Measurements from ENCODE around the gene MCL1. TPM values are rescaled to one million over a fixed set of nuclear protein-coding genes. Genes with fewer than 3 reads are reported as not detected.

Gene MCL1
- total RNA-seq, 1 donor from 2014 or later = 193 TPM

DNA sequence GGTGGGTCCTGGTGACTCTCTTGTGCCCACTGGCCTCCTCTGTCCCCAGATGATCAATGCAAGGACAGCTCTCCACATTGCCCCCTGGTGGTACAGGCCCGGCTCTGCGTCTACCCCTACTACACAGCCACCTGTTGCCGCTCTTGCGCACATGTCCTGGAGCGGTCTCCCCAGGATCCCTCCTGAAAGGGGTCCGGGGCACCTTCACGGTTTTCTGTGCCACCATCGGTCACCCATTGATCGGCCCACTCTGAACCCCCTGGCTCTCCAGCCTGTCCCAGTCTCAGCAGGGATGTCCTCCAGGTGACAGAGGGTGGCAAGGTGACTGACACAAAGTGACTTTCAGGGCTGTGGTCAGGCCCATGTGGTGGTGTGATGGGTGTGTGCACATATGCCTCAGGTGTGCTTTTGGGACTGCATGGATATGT lies 19.4 kb downstream of the MCL1 start:
- Mint-ChIP-seq H3K9me3 (ENCODE audit: unreplicated experiment) (no peaks in the 10 kb centered on the region), H3K4me1 (ENCODE audit: unreplicated experiment) (peaks cover 41% of the 10 kb centered on the region), H3K36me3 (ENCODE audit: low read depth, unreplicated experiment) (peaks cover 9% of the 10 kb centered on the region), H3K27ac (ENCODE audit: unreplicated experiment) (no peak overlapping the region), H3K4me3 (ENCODE audit: unreplicated experiment) (peak overlapping the region; percentile 22), H3K27me3 (ENCODE audit: unreplicated experiment) (peaks cover 12% of the 10 kb centered on the region)
- peak; percentile 81 for DNase-seq (ENCODE audit: low spot score)
- TF ChIP-seq, protein P1, sequence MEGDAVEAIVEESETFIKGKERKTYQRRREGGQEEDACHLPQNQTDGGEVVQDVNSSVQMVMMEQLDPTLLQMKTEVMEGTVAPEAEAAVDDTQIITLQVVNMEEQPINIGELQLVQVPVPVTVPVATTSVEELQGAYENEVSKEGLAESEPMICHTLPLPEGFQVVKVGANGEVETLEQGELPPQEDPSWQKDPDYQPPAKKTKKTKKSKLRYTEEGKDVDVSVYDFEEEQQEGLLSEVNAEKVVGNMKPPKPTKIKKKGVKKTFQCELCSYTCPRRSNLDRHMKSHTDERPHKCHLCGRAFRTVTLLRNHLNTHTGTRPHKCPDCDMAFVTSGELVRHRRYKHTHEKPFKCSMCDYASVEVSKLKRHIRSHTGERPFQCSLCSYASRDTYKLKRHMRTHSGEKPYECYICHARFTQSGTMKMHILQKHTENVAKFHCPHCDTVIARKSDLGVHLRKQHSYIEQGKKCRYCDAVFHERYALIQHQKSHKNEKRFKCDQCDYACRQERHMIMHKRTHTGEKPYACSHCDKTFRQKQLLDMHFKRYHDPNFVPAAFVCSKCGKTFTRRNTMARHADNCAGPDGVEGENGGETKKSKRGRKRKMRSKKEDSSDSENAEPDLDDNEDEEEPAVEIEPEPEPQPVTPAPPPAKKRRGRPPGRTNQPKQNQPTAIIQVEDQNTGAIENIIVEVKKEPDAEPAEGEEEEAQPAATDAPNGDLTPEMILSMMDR (IDR thresholded peaks at IDR 0.05; ENCODE audit: unreplicated experiment) = peak; percentile 82

DNA sequence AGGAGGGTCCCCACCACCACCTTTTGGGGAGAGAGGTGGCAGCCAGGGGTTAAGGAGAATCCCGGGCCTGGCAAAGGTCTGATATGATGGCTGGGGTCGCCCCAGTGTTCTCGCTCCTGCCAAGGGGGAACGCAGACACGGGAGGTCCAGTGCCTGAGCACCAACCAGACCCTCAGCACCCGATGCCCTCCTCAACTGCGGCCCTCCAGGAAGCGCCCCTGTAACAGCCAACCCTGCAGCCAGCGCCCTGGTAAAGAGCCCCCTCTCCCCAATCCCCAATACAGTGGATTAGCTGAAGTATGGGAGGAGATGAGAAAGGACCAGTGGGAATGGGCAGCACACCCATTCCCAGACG lies 19.8 kb downstream of the MCL1 start:
- Mint-ChIP-seq H3K27me3 (ENCODE audit: unreplicated experiment) (peaks cover 14% of the 10 kb centered on the region), H3K27ac (ENCODE audit: unreplicated experiment) (no peak overlapping the region), H3K4me3 (ENCODE audit: unreplicated experiment) (no peak overlapping the region), H3K36me3 (ENCODE audit: low read depth, unreplicated experiment) (peaks cover 9% of the 10 kb centered on the region), H3K9me3 (ENCODE audit: unreplicated experiment) (no peaks in the 10 kb centered on the region), H3K4me1 (ENCODE audit: unreplicated experiment) (peaks cover 38% of the 10 kb centered on the region)
- TF ChIP-seq, protein P1 (IDR thresholded peaks at IDR 0.05; ENCODE audit: unreplicated experiment) = no peak
- no peak for DNase-seq (ENCODE audit: low spot score)

DNA sequence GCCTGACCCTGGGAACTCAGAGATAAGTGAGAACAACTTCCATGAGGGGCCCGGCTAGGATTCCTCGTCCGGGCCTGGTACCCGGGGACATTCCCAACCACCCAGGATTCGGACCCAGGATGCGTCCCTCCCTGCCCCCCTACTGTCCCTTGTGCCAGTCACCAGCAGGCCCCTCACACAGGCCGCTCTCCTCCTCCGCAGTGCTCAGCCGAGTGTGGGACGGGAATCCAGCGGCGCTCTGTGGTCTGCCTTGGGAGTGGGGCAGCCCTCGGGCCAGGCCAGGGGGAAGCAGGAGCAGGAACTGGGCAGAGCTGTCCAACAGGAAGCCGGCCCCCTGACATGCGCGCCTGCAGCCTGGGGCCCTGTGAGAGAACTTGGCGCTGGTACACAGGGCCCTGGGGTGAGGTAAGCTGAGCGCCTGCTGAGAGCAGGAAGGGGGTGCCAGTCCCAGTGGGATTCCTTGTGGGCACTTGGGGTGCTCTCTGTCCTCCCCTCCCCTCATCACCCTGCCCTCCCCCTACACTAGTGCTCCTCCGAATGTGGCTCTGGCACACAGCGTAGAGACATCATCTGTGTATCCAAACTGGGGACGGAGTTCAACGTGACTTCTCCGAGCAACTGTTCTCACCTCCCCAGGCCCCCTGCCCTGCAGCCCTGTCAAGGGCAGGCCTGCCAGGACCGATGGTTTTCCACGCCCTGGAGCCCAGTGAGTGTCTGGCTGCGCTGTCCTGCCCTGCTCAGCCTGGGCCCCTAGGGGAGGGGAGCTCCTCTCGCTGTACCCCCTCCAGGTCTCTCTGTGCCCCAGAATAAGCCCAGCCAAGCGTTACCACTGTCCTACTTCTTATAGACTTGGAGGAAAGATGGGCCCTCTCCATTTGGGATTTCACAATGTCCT lies 20.4 kb downstream of the MCL1 start:
- TF ChIP-seq, protein P1 (IDR thresholded peaks at IDR 0.05; ENCODE audit: unreplicated experiment) = no peak
- Mint-ChIP-seq H3K27me3 (ENCODE audit: unreplicated experiment) (peaks cover 16% of the 10 kb centered on the region), H3K36me3 (ENCODE audit: low read depth, unreplicated experiment) (peaks cover 9% of the 10 kb centered on the region), H3K4me3 (ENCODE audit: unreplicated experiment) (no peak overlapping the region), H3K27ac (ENCODE audit: unreplicated experiment) (no peak overlapping the region), H3K9me3 (ENCODE audit: unreplicated experiment) (no peaks in the 10 kb centered on the region), H3K4me1 (ENCODE audit: unreplicated experiment) (peaks cover 36% of the 10 kb centered on the region)
- DNase-seq (ENCODE audit: low spot score) = no peak

DNA sequence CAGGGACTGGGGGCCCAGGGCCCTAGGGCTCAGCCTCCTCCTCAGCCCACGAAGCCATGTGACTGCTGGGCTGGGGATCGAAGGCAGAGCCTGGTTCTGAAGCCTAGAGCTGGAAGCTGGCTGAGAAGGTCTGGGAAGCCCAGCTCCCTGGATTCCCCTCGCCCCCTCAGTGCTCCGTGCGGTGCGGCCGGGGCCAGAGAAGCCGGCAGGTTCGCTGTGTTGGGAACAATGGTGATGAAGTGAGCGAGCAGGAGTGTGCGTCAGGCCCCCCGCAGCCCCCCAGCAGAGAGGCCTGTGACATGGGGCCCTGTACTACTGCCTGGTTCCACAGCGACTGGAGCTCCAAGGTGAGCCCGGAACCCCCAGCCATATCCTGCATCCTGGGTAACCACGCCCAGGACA lies 21.1 kb downstream of the MCL1 start:
- TF ChIP-seq, protein P1 (IDR thresholded peaks at IDR 0.05; ENCODE audit: unreplicated experiment) = no peak
- Mint-ChIP-seq H3K27ac (ENCODE audit: unreplicated experiment) (no peak overlapping the region), H3K4me1 (ENCODE audit: unreplicated experiment) (peaks cover 30% of the 10 kb centered on the region), H3K27me3 (ENCODE audit: unreplicated experiment) (peaks cover 18% of the 10 kb centered on the region), H3K36me3 (ENCODE audit: low read depth, unreplicated experiment) (peaks cover 6% of the 10 kb centered on the region), H3K4me3 (ENCODE audit: unreplicated experiment) (no peak overlapping the region), H3K9me3 (ENCODE audit: unreplicated experiment) (no peaks in the 10 kb centered on the region)
- DNase-seq (ENCODE audit: low spot score) = no peak

DNA sequence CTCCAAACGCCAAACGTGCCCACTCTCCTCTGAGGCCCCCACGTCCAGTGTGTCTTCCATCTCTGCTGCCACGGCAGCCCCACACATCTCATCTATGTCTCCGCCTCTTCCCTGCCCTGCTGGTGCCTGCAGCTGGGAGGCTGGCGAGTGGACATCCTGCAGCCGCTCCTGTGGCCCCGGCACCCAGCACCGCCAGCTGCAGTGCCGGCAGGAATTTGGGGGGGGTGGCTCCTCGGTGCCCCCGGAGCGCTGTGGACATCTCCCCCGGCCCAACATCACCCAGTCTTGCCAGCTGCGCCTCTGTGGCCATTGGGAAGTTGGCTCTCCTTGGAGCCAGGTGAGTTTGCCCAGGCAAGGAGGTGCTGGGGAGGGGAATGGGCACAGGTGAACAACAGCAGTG lies 21.6 kb downstream of the MCL1 start:
- Mint-ChIP-seq H3K36me3 (ENCODE audit: low read depth, unreplicated experiment) (peaks cover 5% of the 10 kb centered on the region), H3K4me3 (ENCODE audit: unreplicated experiment) (no peak overlapping the region), H3K9me3 (ENCODE audit: unreplicated experiment) (no peaks in the 10 kb centered on the region), H3K27ac (ENCODE audit: unreplicated experiment) (no peak overlapping the region), H3K27me3 (ENCODE audit: unreplicated experiment) (peaks cover 18% of the 10 kb centered on the region), H3K4me1 (ENCODE audit: unreplicated experiment) (peaks cover 26% of the 10 kb centered on the region)
- TF ChIP-seq, protein P1 (IDR thresholded peaks at IDR 0.05; ENCODE audit: unreplicated experiment) = no peak
- DNase-seq (ENCODE audit: low spot score) = no peak
